Adrenal gland (tissue), 5 donors: ENCODE data around the gene IL18BP.

Experiments used
- CTCF ChIP-seq, 6 experiments: fragments of 450-650 bp in 4 of 6; fragments of 200-600 bp in 2 of 6; sonication (generic) in 1 of 6; IDR thresholded peaks; 1 replicate in 5 of 6; 2 replicates in 1 of 6; pipeline versions ENCODE4 v1.5.1 to v1.8.0; 2016 to 2021; ENCODE audit warnings: antibody characterized with exemption in 6 of 6, mild to moderate bottlenecking in 2 of 6, moderate library complexity in 1 of 6
- POLR2A ChIP-seq, 2 donors: fragments of 450-650 bp; IDR thresholded peaks; one replicate each; pipeline ENCODE4 v1.6.1; 2017; ENCODE audit warnings: antibody characterized with exemption in 2 of 2, mild to moderate bottlenecking in 2 of 2, moderate library complexity in 1 of 2
- donor health status: DM: no; HTN: no; CAD: no.

- TF ChIP-seq CTCF (IDR thresholded peaks at IDR 0.05) (no peak), POLR2A (IDR thresholded peaks at IDR 0.05) (no peak)
These were observed 5.1 kb downstream of the IL18BP start for GRCh38 chr11:72003776-72004171.
